Body of pancreas (tissue), 4 donors: ENCODE results near the gene CXXC5. TPM values are rescaled to one million over a fixed set of nuclear protein-coding genes. Genes with fewer than 3 reads are reported as not detected.
A peak's percentile ranks its signal among the peaks of the same experiment; 100 is the strongest.

Experiments
- ATAC-seq: fragments of 150-250 bp; one replicate; pipeline ENCODE4 v1.9.1; 2016
- DNase-seq, 4 donors: peaks; one replicate each; pipeline ENCODE4 v3.0.0-alpha.2; 2019
- H3K27ac ChIP-seq, 4 donors: fragments of 200-600 bp; sonication (generic); 1 replicate in 3 of 4; 2 replicates in 1 of 4; pipeline versions ENCODE4 v1.5.1 to v1.6.1; 2016 to 2019; ENCODE audit warnings: mild to moderate bottlenecking in 1 of 4, mixed read lengths in 1 of 4, moderate library complexity in 1 of 4
- H3K27me3 ChIP-seq, 2 donors: fragments of 200-600 bp; sonication (generic); one replicate each; pipeline ENCODE4 v1.6.0; 2016; ENCODE audit warnings: mild to moderate bottlenecking in 1 of 2
- H3K36me3 ChIP-seq, 2 donors: fragments of 200-600 bp; sonication (generic); replicated peaks in 1 of 2; 2 replicates each; pipeline ENCODE4 v1.5.1; 2016; ENCODE audit warnings: low read depth in 2 of 2; ENCODE audit not compliant: insufficient read depth in 1 of 2
- H3K4me1 ChIP-seq: fragments of 200-600 bp; sonication (generic); one replicate; pipeline ENCODE4 v1.6.0; 2016
- H3K4me3 ChIP-seq, 2 donors: fragments of 200-600 bp; sonication (generic); 1 replicate in 1 of 2; 2 replicates in 1 of 2; pipeline ENCODE4 v1.5.1; 2016 to 2019
- H3K9me3 ChIP-seq, 3 donors: fragments of 200-600 bp; sonication (generic); 1 replicate in 2 of 3; 2 replicates in 1 of 3; pipeline ENCODE4 v1.5.1; 2016
- CTCF ChIP-seq, 7 experiments: fragments of 450-650 bp in 4 of 7; fragments of 200-600 bp in 3 of 7; sonication (generic) in 3 of 7; IDR thresholded peaks; one replicate each; pipeline ENCODE4 v1.5.1; 2016 to 2019; ENCODE audit warnings: antibody characterized with exemption in 7 of 7
- POLR2A ChIP-seq, 3 donors: fragments of 450-650 bp; IDR thresholded peaks; one replicate each; pipeline ENCODE4 v1.6.1; 2016; ENCODE audit warnings: antibody characterized with exemption in 3 of 3, mild to moderate bottlenecking in 2 of 3
- WGBS, 2 donors: methylation state at CpG; one replicate each; pipeline ENCODE4 v1.1.5; 2017; 5-methylcytosine and 5-hydroxymethylcytosine counted together
- intact Hi-C: fragments of 100-400 bp; cut with DNase I; formaldehyde crosslinking; loops from one replicate; pipeline ENCODE4 v1.15.1; 2023
- total RNA-seq, 2 donors: library from RNA; depleted of rRNA; stranded (reverse); fragments of >200 nt; gene quantifications; one replicate each; pipeline ENCODE4 v1.1.0, GENCODE V29; 2016

Gene CXXC5
- total RNA-seq, 2 donors from 2014 or later: 86.6 to 87.7 TPM

GRCh38 chr5:139690803-139691629 is 42.9 kb downstream of the CXXC5 start:
- no peak for ATAC-seq

GRCh38 chr5:139692148-139692547 is 44.0 kb downstream of the CXXC5 start:
- no peak overlapping the region for H3K27ac ChIP-seq
- no peak for TF ChIP-seq CTCF (IDR thresholded peaks at IDR 0.05)
- TF ChIP-seq POLR2A (IDR thresholded peaks at IDR 0.05): no peak
- H3K9me3 ChIP-seq: no peaks in the 10 kb centered on the region
- peaks cover 62% of the 10 kb centered on the region for H3K4me1 ChIP-seq
- H3K27me3 ChIP-seq: no peaks in the 10 kb centered on the region
- 92 to 95% methylated on average over 6 of the region's 6 CpGs for WGBS, 2 donors
- no peak for DNase-seq
- no peaks in the 10 kb centered on the region for H3K36me3 ChIP-seq
- no peak overlapping the region for H3K4me3 ChIP-seq
- intact Hi-C loops: no loop called here
- ATAC-seq: no peak

More at GRCh38 chr5:139690803-139691629, 42.9 kb downstream of the CXXC5 start:
- Histone ChIP-seq H3K4me3 (no peak overlapping the region), H3K27ac (peak overlapping the region; percentile 78 to 86 (median 82)), H3K4me1 (peaks cover 62% of the 10 kb centered on the region), H3K27me3 (no peaks in the 10 kb centered on the region), H3K9me3 (no peaks in the 10 kb centered on the region), H3K36me3 (no peaks in the 10 kb centered on the region)
- WGBS, 2 donors: 72 to 84% methylated on average over 6 of the region's 6 CpGs
- no peak for DNase-seq
- TF ChIP-seq POLR2A (IDR thresholded peaks at IDR 0.05): no peak
- no peak for TF ChIP-seq CTCF (IDR thresholded peaks at IDR 0.05)
- intact Hi-C loops: no loop called here

- 70 to 80% methylated on average over 7 to 8 of the region's 8 CpGs for WGBS, 2 donors
- peaks cover 62% of the 10 kb centered on the region for H3K4me1 ChIP-seq
- H3K4me3 ChIP-seq: no peak overlapping the region
- DNase-seq (no peak), ATAC-seq (no peak)
- no peaks in the 10 kb centered on the region for H3K9me3 ChIP-seq
- H3K27me3 ChIP-seq: no peaks in the 10 kb centered on the region
- no peaks in the 10 kb centered on the region for H3K36me3 ChIP-seq
- intact Hi-C loops: no loop called here
- peak overlapping the region in 2 of 4 donors; percentile 8 to 16 for H3K27ac ChIP-seq
- TF ChIP-seq POLR2A (IDR thresholded peaks at IDR 0.05): no peak
- TF ChIP-seq CTCF (IDR thresholded peaks at IDR 0.05): no peak
These were observed 44.6 kb downstream of the CXXC5 start for GRCh38 chr5:139692679-139693308.

- no peaks in the 10 kb centered on the region for H3K36me3 ChIP-seq
- H3K4me1 ChIP-seq: peaks cover 62% of the 10 kb centered on the region
- intact Hi-C loops: no loop called here
These were observed 45.7 kb downstream of the CXXC5 start for GRCh38 chr5:139693676-139694364.

More at GRCh38 chr5:139693676-139694364, 45.7 kb downstream of the CXXC5 start:
- TF ChIP-seq CTCF (IDR thresholded peaks at IDR 0.05) (no peak), POLR2A (IDR thresholded peaks at IDR 0.05) (no peak)
- no peaks in the 10 kb centered on the region for H3K9me3 ChIP-seq
- no peak overlapping the region for H3K4me3 ChIP-seq
- DNase-seq (no peak), ATAC-seq (no peak)
- WGBS, 2 donors: 78 to 80% methylated on average over 3 of the region's 3 CpGs
- H3K27ac ChIP-seq: peak overlapping the region in 2 of 4 donors; percentile 35 to 96
- no peaks in the 10 kb centered on the region for H3K27me3 ChIP-seq
